Effector memory CD4-positive, alpha-beta T cell (primary cell): ENCODE results near the gene TMEM114.

Experiments used
- DNase-seq, 3 donors: peaks; one replicate each; pipeline ENCODE4 v3.0.0-alpha.2; 2020
- H3K27ac ChIP-seq: 2 replicates; pipeline ENCODE4 v1.7.0; 2013; ENCODE audit warnings: mild to moderate bottlenecking, low read length, moderate library complexity; ENCODE audit not compliant: insufficient read depth, poor library complexity, severe bottlenecking
- H3K27me3 ChIP-seq: replicated peaks from 2 replicates; pipeline ENCODE4 v1.7.0; 2013; ENCODE audit warnings: mild to moderate bottlenecking, low read length; ENCODE audit not compliant: insufficient read depth, control insufficient read depth, poor library complexity, severe bottlenecking
- H3K36me3 ChIP-seq: 2 replicates; pipeline ENCODE4 v1.7.0; 2013; ENCODE audit warnings: mild to moderate bottlenecking, low read length, moderate library complexity; ENCODE audit not compliant: control insufficient read depth, insufficient read depth
- H3K4me1 ChIP-seq: 2 replicates; pipeline ENCODE4 v1.7.0; 2013; ENCODE audit warnings: low read length, mild to moderate bottlenecking; ENCODE audit not compliant: control insufficient read depth, insufficient read depth, poor library complexity, severe bottlenecking
- H3K4me3 ChIP-seq: 2 replicates; pipeline ENCODE4 v1.7.0; 2013; ENCODE audit warnings: low read length, low read depth, mild to moderate bottlenecking; ENCODE audit not compliant: insufficient read depth, poor library complexity, severe bottlenecking
- H3K9me3 ChIP-seq: 2 replicates; pipeline ENCODE4 v1.7.0; 2013; ENCODE audit warnings: mild to moderate bottlenecking, low read length, moderate library complexity; ENCODE audit not compliant: control insufficient read depth

Gene TMEM114

GRCh38 chr16:8611886-8612600, 21.7 kb upstream of the TMEM114 start:
- H3K4me1 ChIP-seq, result no peaks in the 10 kb centered on the region

DNA sequence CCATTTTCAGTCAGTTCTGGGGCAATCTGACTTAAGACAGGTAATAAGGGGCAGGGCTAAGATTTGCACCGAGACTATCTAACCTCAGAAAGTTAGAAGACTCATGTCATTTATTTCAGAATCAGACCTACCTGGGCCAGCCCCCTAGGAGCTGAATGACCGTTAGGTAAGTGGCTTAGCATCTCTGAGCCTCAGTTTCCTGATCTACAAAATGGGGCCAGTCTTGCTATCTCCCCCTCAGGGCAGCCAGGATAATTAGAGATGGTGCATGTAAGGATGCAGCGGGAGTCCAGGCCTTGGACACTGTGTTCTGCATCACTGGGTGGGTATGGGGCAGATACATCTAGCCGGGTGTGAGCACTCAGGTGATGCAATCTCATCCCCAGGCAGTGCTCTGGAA, 20.8 kb upstream of the TMEM114 start:
- H3K9me3 ChIP-seq, result no peaks in the 10 kb centered on the region
- no peaks in the 10 kb centered on the region for H3K36me3 ChIP-seq
- H3K4me1 ChIP-seq, result no peaks in the 10 kb centered on the region
- no peak overlapping the region for H3K4me3 ChIP-seq
- no peaks in the 10 kb centered on the region for H3K27me3 ChIP-seq
- DNase-seq, result no peak
- no peak overlapping the region for H3K27ac ChIP-seq

More at GRCh38 chr16:8611886-8612600, 21.7 kb upstream of the TMEM114 start:
- Histone ChIP-seq H3K4me3 (no peak overlapping the region), H3K36me3 (no peaks in the 10 kb centered on the region), H3K27me3 (no peaks in the 10 kb centered on the region), H3K27ac (no peak overlapping the region), H3K9me3 (no peaks in the 10 kb centered on the region)
- no peak for DNase-seq

DNA sequence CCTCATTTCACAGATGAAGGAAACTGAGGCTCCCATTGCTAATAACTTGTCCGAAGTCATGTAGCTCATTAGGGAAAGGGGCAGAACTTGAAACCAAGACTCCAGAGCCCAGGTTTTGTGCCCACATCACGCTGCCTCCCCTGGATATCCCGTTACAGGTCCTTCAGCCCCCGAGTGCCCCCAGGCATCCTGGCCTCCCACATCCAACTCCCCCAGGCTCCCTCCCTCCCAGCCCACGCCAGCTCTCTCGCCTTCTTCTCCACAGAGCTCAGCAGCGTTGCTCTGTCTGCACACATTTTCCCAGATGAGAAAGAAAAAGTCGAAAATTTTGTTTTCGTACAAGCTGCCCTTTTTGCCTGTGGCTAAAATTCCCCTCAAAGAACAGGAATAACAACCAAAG, 16.9 kb upstream of the TMEM114 start:
- no peak overlapping the region for H3K27ac ChIP-seq
- no peaks in the 10 kb centered on the region for H3K9me3 ChIP-seq
- H3K4me3 ChIP-seq, result no peak overlapping the region
- no peaks in the 10 kb centered on the region for H3K4me1 ChIP-seq
- H3K36me3 ChIP-seq, result no peaks in the 10 kb centered on the region
- H3K27me3 ChIP-seq, result no peaks in the 10 kb centered on the region
- DNase-seq, result no peak

DNA sequence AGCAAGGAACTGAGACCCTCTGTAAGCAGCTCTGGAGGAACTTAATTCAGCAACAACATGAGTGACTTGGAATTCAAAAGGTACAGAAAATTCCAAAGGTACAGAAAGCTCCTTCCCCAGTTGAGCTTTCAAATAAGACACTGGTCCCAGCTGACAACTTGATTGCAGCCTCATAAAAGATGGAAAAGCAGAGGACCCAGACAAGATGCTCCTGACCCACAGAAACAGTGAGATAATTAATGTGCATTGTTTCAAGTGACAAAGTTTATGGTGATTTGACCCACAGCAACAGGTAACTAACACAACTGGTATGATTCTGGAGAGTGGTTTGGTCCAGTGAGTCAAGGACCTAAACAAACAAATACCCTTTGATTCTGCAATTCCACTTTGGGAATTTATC, 15.2 kb upstream of the TMEM114 start:
- no peak for DNase-seq
- no peak overlapping the region for H3K4me3 ChIP-seq
- H3K9me3 ChIP-seq, result no peaks in the 10 kb centered on the region
- H3K4me1 ChIP-seq, result no peaks in the 10 kb centered on the region
- no peaks in the 10 kb centered on the region for H3K27me3 ChIP-seq
- H3K27ac ChIP-seq, result no peak overlapping the region
- no peaks in the 10 kb centered on the region for H3K36me3 ChIP-seq

DNA sequence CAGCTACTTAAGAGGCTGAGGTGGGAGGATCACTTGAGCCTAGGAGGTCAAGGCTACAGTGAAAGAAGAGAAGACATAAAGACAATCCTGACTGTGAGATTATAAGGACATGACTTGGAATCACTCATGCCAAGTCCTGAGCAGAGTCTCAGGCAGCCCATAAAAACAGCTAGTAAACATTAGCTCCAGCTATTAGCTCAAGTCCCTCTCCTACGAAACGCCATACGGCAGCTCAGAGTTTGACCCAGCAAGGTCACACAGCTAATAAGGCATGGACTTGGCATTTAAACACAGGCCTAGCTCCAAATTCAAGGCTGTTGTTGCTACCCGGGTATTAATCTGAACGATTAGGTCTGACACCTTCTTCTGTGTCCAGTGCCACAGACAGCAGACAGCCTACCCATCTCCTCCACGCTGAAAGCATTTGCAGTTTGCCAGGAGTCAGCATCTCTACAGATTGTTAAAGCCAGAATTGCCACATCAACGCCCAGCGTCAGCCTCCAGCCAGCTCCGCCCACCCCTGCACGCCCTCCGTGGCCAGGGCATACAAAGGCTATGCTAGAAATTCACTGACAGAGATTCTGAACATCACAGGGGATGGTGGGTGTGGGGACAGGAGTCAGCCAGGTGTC, 9.9 kb upstream of the TMEM114 start:
- Histone ChIP-seq H3K4me3 (no peak overlapping the region), H3K36me3 (no peaks in the 10 kb centered on the region), H3K27ac (no peak overlapping the region), H3K4me1 (no peaks in the 10 kb centered on the region), H3K27me3 (no peaks in the 10 kb centered on the region), H3K9me3 (no peaks in the 10 kb centered on the region)
- no peak for DNase-seq

GRCh38 chr16:8596581-8596980, 6.3 kb upstream of the TMEM114 start:
- H3K27me3 ChIP-seq, result no peaks in the 10 kb centered on the region
- DNase-seq, result no peak
- H3K9me3 ChIP-seq, result no peaks in the 10 kb centered on the region
- no peak overlapping the region for H3K27ac ChIP-seq
- H3K4me3 ChIP-seq, result no peak overlapping the region
- no peaks in the 10 kb centered on the region for H3K4me1 ChIP-seq
- H3K36me3 ChIP-seq, result no peaks in the 10 kb centered on the region

- Histone ChIP-seq H3K4me3 (no peak overlapping the region), H3K9me3 (no peaks in the 10 kb centered on the region), H3K27me3 (no peaks in the 10 kb centered on the region), H3K27ac (no peak overlapping the region), H3K4me1 (no peaks in the 10 kb centered on the region), H3K36me3 (no peaks in the 10 kb centered on the region)
- no peak for DNase-seq
These were observed 5.5 kb upstream of the TMEM114 start for GRCh38 chr16:8595783-8596182.

GRCh38 chr16:8594149-8594666, 3.9 kb upstream of the TMEM114 start:
- Histone ChIP-seq H3K27ac (no peak overlapping the region), H3K4me3 (no peak overlapping the region), H3K27me3 (no peaks in the 10 kb centered on the region), H3K4me1 (peaks cover 3% of the 10 kb centered on the region), H3K36me3 (no peaks in the 10 kb centered on the region), H3K9me3 (no peaks in the 10 kb centered on the region)
- no peak for DNase-seq

- H3K4me3 ChIP-seq, result no peak overlapping the region
- no peaks in the 10 kb centered on the region for H3K9me3 ChIP-seq
- no peak for DNase-seq
- peaks cover 8% of the 10 kb centered on the region for H3K4me1 ChIP-seq
- H3K36me3 ChIP-seq, result no peaks in the 10 kb centered on the region
- H3K27me3 ChIP-seq, result peaks cover 11% of the 10 kb centered on the region
- no peak overlapping the region for H3K27ac ChIP-seq
These were observed 1.1 kb upstream of the TMEM114 start for GRCh38 chr16:8591451-8591850.

DNA sequence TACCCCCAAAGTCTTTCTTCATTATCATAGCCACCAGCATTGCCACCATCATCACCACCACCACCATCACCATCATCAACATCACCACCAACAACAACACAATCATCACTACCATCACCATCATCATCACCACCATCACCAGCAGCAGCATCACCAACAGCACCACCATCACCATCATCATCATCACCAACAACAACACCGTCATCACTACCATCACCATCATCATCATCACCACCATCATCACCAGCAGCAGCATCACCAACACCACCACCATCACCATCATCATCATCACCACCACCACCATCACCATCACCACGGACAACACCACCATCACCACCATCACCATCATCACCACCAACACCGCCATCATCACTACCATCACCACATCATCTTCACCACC, 500 bp upstream of the TMEM114 start:
- Histone ChIP-seq H3K9me3 (no peaks in the 10 kb centered on the region), H3K36me3 (no peaks in the 10 kb centered on the region), H3K4me1 (peaks cover 8% of the 10 kb centered on the region), H3K27me3 (peaks cover 11% of the 10 kb centered on the region), H3K4me3 (no peak overlapping the region), H3K27ac (no peak overlapping the region)
- no peak for DNase-seq
